HG02610 (cell line): Measurements from ENCODE around the gene PARD3.
A peak's percentile ranks its signal among the peaks of the same experiment; 100 is the strongest.

ENCODE experiments used
- ATAC-seq: cut with Tn5 transposase; IDR thresholded peaks from one replicate; pipeline ENCODE4 v1.9.1; 2021; ENCODE audit warnings: mild to moderate bottlenecking, moderate library complexity; ENCODE audit not compliant: unreplicated experiment

PARD3 gene

GRCh38 chr10:34551295-34551694 is 263.8 kb downstream of the PARD3 start:
- ATAC-seq = no peak

- ATAC-seq = no peak
Measured at GRCh38 chr10:34549953-34550352, 265.1 kb downstream of the PARD3 start.

- ATAC-seq = no peak
Measured at GRCh38 chr10:34549001-34549400, 266.1 kb downstream of the PARD3 start.

- ATAC-seq = no peak
Measured at GRCh38 chr10:34548466-34548865, 266.6 kb downstream of the PARD3 start.

GRCh38 chr10:34547695-34548094 is 267.4 kb downstream of the PARD3 start:
- ATAC-seq = no peak

GRCh38 chr10:34547291-34547690 is 267.8 kb downstream of the PARD3 start:
- no peak for ATAC-seq

GRCh38 chr10:34544400-34544799 is 270.7 kb downstream of the PARD3 start:
- no peak for ATAC-seq

GRCh38 chr10:34543716-34544115 is 271.4 kb downstream of the PARD3 start:
- no peak for ATAC-seq

- no peak for ATAC-seq
Measured at GRCh38 chr10:34540492-34540891, 274.6 kb downstream of the PARD3 start.

- no peak for ATAC-seq
Measured at GRCh38 chr10:34539533-34540315, 275.4 kb downstream of the PARD3 start.

- ATAC-seq = peak; percentile 30
Measured at GRCh38 chr10:34538281-34538829, 276.7 kb downstream of the PARD3 start.

- peak; percentile 85 for ATAC-seq
Measured at GRCh38 chr10:34537629-34538231, 277.4 kb downstream of the PARD3 start.

- ATAC-seq = no peak
Measured at GRCh38 chr10:34535872-34536271, 279.2 kb downstream of the PARD3 start.

- ATAC-seq = no peak
Measured at GRCh38 chr10:34530778-34531177, 284.3 kb downstream of the PARD3 start.

GRCh38 chr10:34528320-34528719 is 286.8 kb downstream of the PARD3 start:
- peak; percentile 65 for ATAC-seq

GRCh38 chr10:34526758-34527730 is 288.1 kb downstream of the PARD3 start:
- no peak for ATAC-seq

GRCh38 chr10:34526186-34526585 is 288.9 kb downstream of the PARD3 start:
- no peak for ATAC-seq

GRCh38 chr10:34524369-34525091 is 290.6 kb downstream of the PARD3 start:
- no peak for ATAC-seq

- ATAC-seq = no peak
Measured at GRCh38 chr10:34523017-34523767, 291.9 kb downstream of the PARD3 start.

- peak; percentile 58 for ATAC-seq
Measured at GRCh38 chr10:34522546-34522945, 292.6 kb downstream of the PARD3 start.
